PC-9 (cell line): Measurements from ENCODE around the gene MYL6B. TPM values are rescaled to one million over a fixed set of nuclear protein-coding genes. Genes with fewer than 3 reads are reported as not detected.

Experiments
- BruUV-seq: library from RNA; stranded (reverse); fragments of 400-500 nt; replicated peaks from 2 replicates; lab custom pipeline; 2021; lab: Mats Ljungman, UMichigan
- CTCF ChIA-PET: fragments of 300-600 bp; sonication (Branson Sonifier 250); formaldehyde crosslinking; loops from one replicate; lab custom pipeline; 2022; ENCODE audit warnings: antibody characterized with exemption; lab: Charles Lee
- POLR2A ChIA-PET: fragments of 300-600 bp; sonication (Branson Sonifier 250); formaldehyde crosslinking; loops from one replicate; lab custom pipeline; 2022; ENCODE audit warnings: antibody characterized with exemption; ENCODE audit not compliant: unreplicated experiment; lab: Charles Lee
- DNase-seq, 2 experiments: peaks; one replicate each; pipeline versions ENCODE4 v3.0.0 to v3.0.0-alpha.2; 2015 to 2022; ENCODE audit warnings: mixed read lengths in 1 of 2
- H2AFZ ChIP-seq: fragments of 200-600 bp; sonication (generic); 2 replicates; pipeline ENCODE4 v1.8.1; 2017; ENCODE audit warnings: antibody characterized with exemption
- H3F3A ChIP-seq: fragments of 200-600 bp; sonication (generic); 2 replicates; pipeline ENCODE4 v1.8.1; 2017; ENCODE audit warnings: antibody characterized with exemption, mild to moderate bottlenecking, low read depth; ENCODE audit not compliant: insufficient read depth
- H3K27ac ChIP-seq: fragments of 200-600 bp; sonication (generic); 2 replicates; pipeline ENCODE4 v1.6.1; 2016; ENCODE audit warnings: mixed run types
- H3K27me3 ChIP-seq: fragments of 200-600 bp; sonication (generic); 2 replicates; pipeline ENCODE4 v1.6.1; 2016; ENCODE audit warnings: low read depth, mixed run types; ENCODE audit not compliant: insufficient read depth
- H3K36me3 ChIP-seq: fragments of 200-600 bp; sonication (generic); 2 replicates; pipeline ENCODE4 v1.6.1; 2016; ENCODE audit warnings: low read depth, mixed run types
- H3K4me1 ChIP-seq: fragments of 200-600 bp; sonication (generic); replicated peaks from 2 replicates; pipeline ENCODE4 v1.6.1; 2016; ENCODE audit warnings: mixed run types; ENCODE audit not compliant: insufficient read depth
- H3K4me2 ChIP-seq: fragments of 200-600 bp; sonication (generic); 2 replicates; pipeline ENCODE4 v1.6.1; 2017; ENCODE audit warnings: mixed run types
- H3K4me3 ChIP-seq: fragments of 200-600 bp; sonication (generic); 2 replicates; pipeline ENCODE4 v1.6.1; 2016; ENCODE audit warnings: mixed run types
- H3K79me2 ChIP-seq: fragments of 200-600 bp; sonication (generic); 2 replicates; pipeline ENCODE4 v1.6.1; 2017; ENCODE audit warnings: low read depth, mixed run types
- H3K9me2 ChIP-seq: fragments of 200-600 bp; sonication (generic); 2 replicates; pipeline ENCODE4 v1.8.1; 2017; ENCODE audit warnings: mild to moderate bottlenecking; ENCODE audit not compliant: insufficient read depth
- H3K9me3 ChIP-seq: fragments of 200-600 bp; sonication (generic); 2 replicates; pipeline ENCODE4 v1.8.1; 2016; ENCODE audit warnings: low read depth; ENCODE audit not compliant: insufficient read depth
- H4K20me1 ChIP-seq: fragments of 200-600 bp; sonication (generic); 2 replicates; pipeline ENCODE4 v1.8.1; 2017; ENCODE audit not compliant: insufficient read depth
- EZH2 ChIP-seq: fragments of 200-600 bp; sonication (generic); IDR thresholded peaks from 2 replicates; pipeline ENCODE4 v1.8.0; 2017; ENCODE audit warnings: antibody characterized with exemption, low read depth
- intact Hi-C: fragments of 100-400 bp; cut with micrococcal nuclease; formaldehyde crosslinking; loops from one replicate; pipeline ENCODE4 v1.10.0; 2022; ENCODE audit not compliant: unreplicated experiment
- total RNA-seq: library from RNA; stranded (reverse); gene quantifications from 2 replicates; pipeline ENCODE4 v1.2.3, GENCODE V29; 2021
- TF ChIP-seq, protein P1 (sequence below): fragments of 200-600 bp; sonication (generic); conservative IDR thresholded peaks from 2 replicates; pipeline ENCODE4 v1.6.1; 2017; ENCODE audit warnings: mixed run types, antibody characterized with exemption, mild to moderate bottlenecking, moderate library complexity

The MYL6B gene
- total RNA-seq, 1 experiment from 2014 or later, result 121 TPM

DNA sequence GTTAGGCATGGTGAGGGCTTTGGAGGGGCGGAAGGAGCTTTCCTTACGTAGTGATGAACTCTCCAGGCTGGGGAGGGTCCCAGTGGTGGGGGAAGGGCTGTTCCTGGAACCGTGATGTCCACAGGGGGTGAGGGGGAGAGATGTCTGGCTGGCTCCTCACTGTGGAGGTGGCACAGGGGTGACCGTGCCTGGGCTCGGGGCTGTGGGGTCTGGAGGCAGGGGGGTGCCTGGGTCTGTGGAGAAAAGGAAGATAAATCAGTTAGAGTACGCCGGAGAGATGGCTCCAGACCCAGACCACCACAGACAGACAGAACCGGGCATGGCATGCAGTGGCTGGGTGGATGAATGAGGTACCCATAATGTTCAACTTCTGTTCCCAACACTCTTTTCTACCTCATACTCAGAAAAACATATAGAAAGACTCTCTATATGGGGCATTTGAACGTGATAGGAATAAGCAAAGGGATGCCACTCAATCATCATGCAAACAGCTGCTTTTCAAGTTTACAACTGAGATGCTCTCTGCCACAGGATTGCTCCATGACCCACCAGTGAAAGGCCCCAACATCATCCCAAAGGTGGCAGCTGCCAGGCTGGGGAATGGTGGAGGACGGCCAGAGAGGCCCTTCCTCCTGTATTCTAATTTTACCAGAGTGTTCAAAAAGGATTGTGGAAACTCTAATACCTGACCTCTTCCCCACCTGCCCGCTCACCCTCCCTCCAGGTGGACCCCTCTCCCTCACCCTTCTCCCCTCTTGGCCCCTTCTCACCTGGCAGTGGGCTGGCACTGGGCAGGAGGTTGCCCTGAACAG is 11.4 kb downstream of the MYL6B start:
- H3K4me1 ChIP-seq, result peaks cover 16% of the 10 kb centered on the region
- peaks cover 26% of the 10 kb centered on the region for H4K20me1 ChIP-seq
- H3K79me2 ChIP-seq, result peaks cover 30% of the 10 kb centered on the region
- H3K27me3 ChIP-seq, result no peaks in the 10 kb centered on the region
- H2AFZ ChIP-seq, result no peak overlapping the region
- H3K36me3 ChIP-seq, result peaks cover 42% of the 10 kb centered on the region
- ChIA-PET POLR2A (no interaction called here), CTCF (no interaction called here)
- H3F3A ChIP-seq, result peaks cover 64% of the 10 kb centered on the region
- TSS peak; percentile 1 for BruUV-seq
- H3K9me3 ChIP-seq, result no peaks in the 10 kb centered on the region
- no peak overlapping the region for H3K4me3 ChIP-seq
- no peaks in the 10 kb centered on the region for H3K9me2 ChIP-seq
- no peak overlapping the region for H3K27ac ChIP-seq
- TF ChIP-seq, protein P1, sequence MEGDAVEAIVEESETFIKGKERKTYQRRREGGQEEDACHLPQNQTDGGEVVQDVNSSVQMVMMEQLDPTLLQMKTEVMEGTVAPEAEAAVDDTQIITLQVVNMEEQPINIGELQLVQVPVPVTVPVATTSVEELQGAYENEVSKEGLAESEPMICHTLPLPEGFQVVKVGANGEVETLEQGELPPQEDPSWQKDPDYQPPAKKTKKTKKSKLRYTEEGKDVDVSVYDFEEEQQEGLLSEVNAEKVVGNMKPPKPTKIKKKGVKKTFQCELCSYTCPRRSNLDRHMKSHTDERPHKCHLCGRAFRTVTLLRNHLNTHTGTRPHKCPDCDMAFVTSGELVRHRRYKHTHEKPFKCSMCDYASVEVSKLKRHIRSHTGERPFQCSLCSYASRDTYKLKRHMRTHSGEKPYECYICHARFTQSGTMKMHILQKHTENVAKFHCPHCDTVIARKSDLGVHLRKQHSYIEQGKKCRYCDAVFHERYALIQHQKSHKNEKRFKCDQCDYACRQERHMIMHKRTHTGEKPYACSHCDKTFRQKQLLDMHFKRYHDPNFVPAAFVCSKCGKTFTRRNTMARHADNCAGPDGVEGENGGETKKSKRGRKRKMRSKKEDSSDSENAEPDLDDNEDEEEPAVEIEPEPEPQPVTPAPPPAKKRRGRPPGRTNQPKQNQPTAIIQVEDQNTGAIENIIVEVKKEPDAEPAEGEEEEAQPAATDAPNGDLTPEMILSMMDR, result no peak
- TF ChIP-seq EZH2, result no peak
- no peak overlapping the region for H3K4me2 ChIP-seq
- DNase-seq, result no peak
- intact Hi-C loops, result loop anchor here (10.0 kb wide), 1 partner anchor 119 kb away; the partner anchor contains the start of gene RPS26

DNA sequence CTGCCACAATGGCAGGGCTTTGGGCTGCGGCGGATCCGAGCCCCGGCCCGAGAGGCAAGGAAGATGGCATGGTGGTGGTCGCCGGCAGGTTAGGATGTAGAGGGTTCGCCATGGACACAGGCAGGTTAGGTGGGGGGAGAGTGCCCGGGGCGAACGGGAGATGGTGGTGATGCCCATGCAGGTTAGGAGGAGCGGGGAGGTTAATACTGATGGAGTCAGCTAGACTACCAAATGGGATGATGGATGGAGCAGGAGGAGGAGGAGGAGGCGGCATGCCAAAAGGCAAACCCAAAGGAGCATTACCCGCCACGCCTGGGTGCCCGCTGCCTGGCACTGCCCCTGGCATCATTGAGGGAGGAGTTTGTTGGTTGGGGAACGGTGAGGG is 11.9 kb downstream of the MYL6B start:
- H3K36me3 ChIP-seq, result peaks cover 45% of the 10 kb centered on the region
- H3K4me3 ChIP-seq, result no peak overlapping the region
- H3K4me2 ChIP-seq, result no peak overlapping the region
- intact Hi-C loops, result loop anchor here (10.0 kb wide), 1 partner anchor 120 kb away; the partner anchor contains the start of gene RPS26
- peaks cover 24% of the 10 kb centered on the region for H4K20me1 ChIP-seq
- BruUV-seq, result no TSS peak
- peaks cover 63% of the 10 kb centered on the region for H3F3A ChIP-seq
- H3K9me3 ChIP-seq, result no peaks in the 10 kb centered on the region
- no peaks in the 10 kb centered on the region for H3K9me2 ChIP-seq
- H3K27me3 ChIP-seq, result no peaks in the 10 kb centered on the region
- H2AFZ ChIP-seq, result no peak overlapping the region
- ChIA-PET POLR2A (no interaction called here), CTCF (no interaction called here)
- DNase-seq, result no peak
- H3K79me2 ChIP-seq, result peaks cover 24% of the 10 kb centered on the region
- no peak for TF ChIP-seq EZH2
- TF ChIP-seq, protein P1, result no peak
- no peak overlapping the region for H3K27ac ChIP-seq
- peaks cover 14% of the 10 kb centered on the region for H3K4me1 ChIP-seq

DNA sequence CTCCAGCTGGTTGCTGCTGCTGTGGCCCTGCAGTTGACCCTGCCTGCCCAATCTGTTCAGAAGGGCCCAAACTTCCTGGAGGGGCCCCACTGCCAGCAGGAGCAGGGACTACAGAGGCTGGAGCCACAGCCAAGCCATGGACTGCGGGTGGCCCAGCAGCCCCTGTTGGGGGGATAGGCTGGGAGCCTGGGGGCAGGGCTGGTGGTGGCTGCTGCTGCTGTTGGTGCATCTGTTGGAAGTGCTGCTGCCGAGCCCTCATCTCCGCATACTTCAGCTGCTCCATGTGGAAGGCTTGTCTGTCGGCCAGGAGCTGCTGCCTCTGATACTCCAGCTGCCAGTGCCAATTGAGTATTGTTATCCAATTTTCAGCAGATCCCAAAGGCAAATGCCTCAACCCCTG is 13.0 kb downstream of the MYL6B start:
- Histone ChIP-seq H3K4me2 (no peak overlapping the region), H3K36me3 (peaks cover 34% of the 10 kb centered on the region), H3K27me3 (no peaks in the 10 kb centered on the region), H3K9me3 (no peaks in the 10 kb centered on the region), H3K4me1 (peaks cover 3% of the 10 kb centered on the region), H3K79me2 (peaks cover 14% of the 10 kb centered on the region), H2AFZ (no peak overlapping the region), H3K27ac (no peak overlapping the region), H3F3A (peaks cover 55% of the 10 kb centered on the region), H4K20me1 (peaks cover 14% of the 10 kb centered on the region), H3K9me2 (no peaks in the 10 kb centered on the region), H3K4me3 (no peak overlapping the region)
- POLR2A ChIA-PET, result no interaction called here
- intact Hi-C loops, result loop anchor here (10.0 kb wide), 1 partner anchor 121 kb away; the partner anchor contains the start of gene RPS26
- DNase-seq, result no peak
- TF ChIP-seq, protein P1, result no peak
- no peak for TF ChIP-seq EZH2
- CTCF ChIA-PET, result no interaction called here
- no TSS peak for BruUV-seq
